ENCODE data around the gene PRSS50.

DNA sequence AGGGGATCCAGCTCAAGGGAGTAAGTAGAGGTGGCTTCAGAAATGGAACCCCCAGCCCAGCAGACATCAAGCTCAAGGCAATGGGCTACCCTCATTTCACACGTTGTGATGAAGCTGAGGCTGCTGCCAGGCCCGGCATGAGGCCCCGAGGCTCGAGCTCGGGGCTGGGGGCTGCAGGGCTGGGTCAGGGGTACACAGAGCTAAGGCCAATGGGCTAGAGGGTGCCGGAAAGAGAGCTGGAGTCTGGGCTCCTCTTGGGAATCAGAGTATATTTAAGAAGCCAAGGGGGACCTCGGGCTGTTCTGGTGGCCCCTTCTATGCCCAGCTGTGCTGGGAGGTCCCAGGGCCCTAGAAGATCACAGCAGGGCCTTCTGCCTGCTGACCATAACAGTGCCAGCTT, 7.4 kb downstream of the PRSS50 start:
- no peak for TF ChIP-seq POLR2AphosphoS5 (IDR thresholded peaks at IDR 0.05; ENCODE audit: insufficient read depth, low read depth, low read length)
- no peak for TF ChIP-seq EZH2 (IDR thresholded peaks at IDR 0.05; ENCODE audit: borderline replicate concordance, low read depth, low read length, severe bottlenecking)
- TF ChIP-seq POLR2A (IDR thresholded peaks at IDR 0.05; ENCODE audit: low read depth, low read length): no peak
- TF ChIP-seq FOS (IDR thresholded peaks at IDR 0.05; ENCODE audit: borderline replicate concordance, insufficient read depth, low read length): no peak
- TF ChIP-seq, protein P1, sequence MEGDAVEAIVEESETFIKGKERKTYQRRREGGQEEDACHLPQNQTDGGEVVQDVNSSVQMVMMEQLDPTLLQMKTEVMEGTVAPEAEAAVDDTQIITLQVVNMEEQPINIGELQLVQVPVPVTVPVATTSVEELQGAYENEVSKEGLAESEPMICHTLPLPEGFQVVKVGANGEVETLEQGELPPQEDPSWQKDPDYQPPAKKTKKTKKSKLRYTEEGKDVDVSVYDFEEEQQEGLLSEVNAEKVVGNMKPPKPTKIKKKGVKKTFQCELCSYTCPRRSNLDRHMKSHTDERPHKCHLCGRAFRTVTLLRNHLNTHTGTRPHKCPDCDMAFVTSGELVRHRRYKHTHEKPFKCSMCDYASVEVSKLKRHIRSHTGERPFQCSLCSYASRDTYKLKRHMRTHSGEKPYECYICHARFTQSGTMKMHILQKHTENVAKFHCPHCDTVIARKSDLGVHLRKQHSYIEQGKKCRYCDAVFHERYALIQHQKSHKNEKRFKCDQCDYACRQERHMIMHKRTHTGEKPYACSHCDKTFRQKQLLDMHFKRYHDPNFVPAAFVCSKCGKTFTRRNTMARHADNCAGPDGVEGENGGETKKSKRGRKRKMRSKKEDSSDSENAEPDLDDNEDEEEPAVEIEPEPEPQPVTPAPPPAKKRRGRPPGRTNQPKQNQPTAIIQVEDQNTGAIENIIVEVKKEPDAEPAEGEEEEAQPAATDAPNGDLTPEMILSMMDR (IDR thresholded peaks at IDR 0.05; ENCODE audit: extremely low read depth in 1 of 2, insufficient read depth in 1 of 2, low read depth in 1 of 2, low read length in 2 of 2): no peak
- TF ChIP-seq, protein P2, sequence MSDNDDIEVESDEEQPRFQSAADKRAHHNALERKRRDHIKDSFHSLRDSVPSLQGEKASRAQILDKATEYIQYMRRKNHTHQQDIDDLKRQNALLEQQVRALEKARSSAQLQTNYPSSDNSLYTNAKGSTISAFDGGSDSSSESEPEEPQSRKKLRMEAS (IDR thresholded peaks at IDR 0.05; ENCODE audit: insufficient read depth, insufficient read length): no peak
- TF ChIP-seq JUN (IDR thresholded peaks at IDR 0.05; ENCODE audit: borderline replicate concordance, insufficient read depth, insufficient read length, low read depth): no peak
- no peak for TF ChIP-seq GATA2 (IDR thresholded peaks at IDR 0.05; ENCODE audit: insufficient read depth, insufficient read length, low read depth, low read length)

Measured in endothelial cell of umbilical vein (primary cell).